ENCODE measurements around the gene DAPK1.

GRCh38 chr9:87663556-87663955 lies 165.9 kb downstream of the DAPK1 start:
- TF ChIP-seq CTCF (conservative IDR thresholded peaks at IDR 0.05 in 1 of 2, IDR thresholded peaks at IDR 0.05 in 1 of 2; ENCODE audit: extremely low read depth in 1 of 2, insufficient read depth in 1 of 2, low read depth in 1 of 2, low read length in 2 of 2) = no peak
- TF ChIP-seq EZH2 (IDR thresholded peaks at IDR 0.05; ENCODE audit: borderline replicate concordance, low read length) = no peak
